NB4 (cell line): ENCODE data around the gene DLEC1.

Experiments
- DNase-seq: peaks from one replicate; pipeline ENCODE4 v3.0.0; 2010; ENCODE audit warnings: low read depth
- H3K4me3 ChIP-seq: one replicate; pipeline ENCODE4 v1.5.1; 2011; ENCODE audit warnings: mild to moderate bottlenecking, low read depth, low read length, moderate library complexity
- CTCF ChIP-seq: IDR thresholded peaks from one replicate; pipeline ENCODE4 v1.5.1; 2012; ENCODE audit warnings: low read depth, low read length
- MAX ChIP-seq: IDR thresholded peaks from 2 replicates; pipeline ENCODE4 v1.6.1; 2011; ENCODE audit warnings: low read depth, low read length
- MYC ChIP-seq: IDR thresholded peaks from 2 replicates; pipeline ENCODE4 v1.6.1; 2011; ENCODE audit warnings: low read depth, low read length
- POLR2A ChIP-seq: IDR thresholded peaks from 2 replicates; pipeline ENCODE4 v1.6.1; 2011; ENCODE audit warnings: mild to moderate bottlenecking; ENCODE audit not compliant: insufficient read length; ENCODE audit errors: extremely low read depth

Gene DLEC1

GRCh38 chr3:38169027-38169317 lies 130.0 kb downstream of the DLEC1 start:
- H3K4me3 ChIP-seq, result no peak overlapping the region
- TF ChIP-seq POLR2A (no peak), CTCF (no peak), MAX (no peak), MYC (no peak)
- DNase-seq, result no peak

GRCh38 chr3:38170722-38171121 lies 131.7 kb downstream of the DLEC1 start:
- no peak for DNase-seq
- TF ChIP-seq POLR2A (no peak), MAX (no peak), MYC (no peak), CTCF (no peak)
- H3K4me3 ChIP-seq, result no peak overlapping the region

GRCh38 chr3:38171622-38172021 lies 132.6 kb downstream of the DLEC1 start:
- DNase-seq, result no peak
- no peak overlapping the region for H3K4me3 ChIP-seq
- TF ChIP-seq POLR2A, result no peak
- TF ChIP-seq MAX, result no peak
- no peak for TF ChIP-seq CTCF
- TF ChIP-seq MYC, result no peak
